HG03558 (cell line): ENCODE data around the gene MEST.
"Not testable (repeated sequence)": the region's sequence is repeated elsewhere in the genome, so short reads cannot be mapped to it uniquely, and the experiment has no call there.

Source experiments
- ATAC-seq: cut with Tn5 transposase; IDR thresholded peaks from one replicate; pipeline ENCODE4 v1.9.1; 2021; ENCODE audit warnings: moderate number of reproducible peaks; ENCODE audit not compliant: unreplicated experiment; ENCODE audit errors: extremely low read depth

The MEST gene, protein sequence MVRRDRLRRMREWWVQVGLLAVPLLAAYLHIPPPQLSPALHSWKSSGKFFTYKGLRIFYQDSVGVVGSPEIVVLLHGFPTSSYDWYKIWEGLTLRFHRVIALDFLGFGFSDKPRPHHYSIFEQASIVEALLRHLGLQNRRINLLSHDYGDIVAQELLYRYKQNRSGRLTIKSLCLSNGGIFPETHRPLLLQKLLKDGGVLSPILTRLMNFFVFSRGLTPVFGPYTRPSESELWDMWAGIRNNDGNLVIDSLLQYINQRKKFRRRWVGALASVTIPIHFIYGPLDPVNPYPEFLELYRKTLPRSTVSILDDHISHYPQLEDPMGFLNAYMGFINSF

DNA sequence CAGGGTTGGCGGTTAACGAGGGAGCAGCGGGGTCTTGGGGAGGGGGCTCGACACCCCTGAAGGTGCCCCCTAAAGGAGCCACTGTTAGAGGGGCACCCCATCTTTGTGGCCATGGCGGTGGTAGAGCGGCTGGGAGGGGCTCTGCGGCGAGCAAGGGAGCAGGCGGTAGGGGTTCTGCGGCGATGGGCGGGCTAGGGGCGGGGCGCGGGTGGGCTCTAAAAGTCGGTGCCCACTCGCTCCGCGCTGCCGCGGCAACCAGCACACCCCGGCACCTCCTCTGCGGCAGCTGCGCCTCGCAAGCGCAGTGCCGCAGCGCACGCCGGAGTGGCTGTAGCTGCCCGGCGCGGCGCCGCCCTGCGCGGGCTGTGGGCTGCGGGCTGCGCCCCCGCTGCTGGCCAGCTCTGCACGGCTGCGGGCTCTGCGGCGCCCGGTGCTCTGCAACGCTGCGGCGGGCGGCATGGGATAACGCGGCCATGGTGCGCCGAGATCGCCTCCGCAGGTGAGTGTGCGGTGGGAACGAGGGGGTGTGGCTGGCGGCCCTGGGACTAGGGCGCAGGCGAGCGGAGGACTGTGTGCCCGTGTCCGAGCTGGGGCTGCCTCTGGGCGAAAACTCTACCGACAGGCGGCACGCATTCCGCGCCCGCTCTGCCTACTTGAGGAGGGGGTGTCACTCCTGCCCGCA lies at the start of gene MEST:
TSS of gene MEST (plus strand) at position 245 of the 682 bp plus-strand sequence. CDS start at position 474, 229 bp downstream.
- ATAC-seq, result no peak

DNA sequence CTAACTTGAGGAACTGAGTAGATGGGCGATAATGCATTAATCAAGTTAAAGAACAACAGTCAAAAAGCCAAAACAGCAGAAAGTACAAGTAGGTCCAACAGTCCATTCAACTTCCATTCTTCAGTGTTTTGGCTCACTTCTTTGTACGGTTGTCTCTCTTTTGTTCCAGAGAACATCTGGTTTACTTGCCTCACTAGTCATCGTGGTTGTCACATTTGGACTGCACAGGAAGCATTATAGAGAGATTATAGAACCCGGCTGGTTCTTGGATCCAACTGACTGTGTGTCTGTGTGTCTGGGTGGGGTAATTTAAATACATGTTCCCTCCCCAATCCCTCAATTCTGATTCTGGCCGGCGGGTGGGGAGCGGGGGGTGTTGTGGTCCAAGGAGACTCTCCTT lies 49.3 kb upstream of the MEST start:
- no peak for ATAC-seq

DNA sequence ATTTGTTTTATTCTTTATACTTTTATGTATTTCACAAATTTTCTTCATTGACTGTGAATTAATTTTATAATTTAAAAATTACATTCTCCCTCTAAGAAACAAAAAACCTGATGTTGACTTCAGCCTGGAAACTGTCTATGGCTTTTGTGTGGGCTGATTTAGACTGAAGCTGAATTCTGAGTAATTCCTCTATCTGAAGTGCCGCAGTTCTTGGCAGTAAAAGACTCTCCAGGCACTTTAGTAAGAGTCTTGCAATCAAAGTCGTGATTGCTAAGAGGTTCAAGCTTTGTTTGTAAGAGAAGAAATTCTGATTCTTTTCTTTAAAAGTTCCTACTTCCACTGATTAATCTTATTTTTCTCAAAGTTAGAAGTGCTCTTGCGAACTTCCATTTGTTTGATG lies 47.7 kb upstream of the MEST start:
- ATAC-seq, result no peak

DNA sequence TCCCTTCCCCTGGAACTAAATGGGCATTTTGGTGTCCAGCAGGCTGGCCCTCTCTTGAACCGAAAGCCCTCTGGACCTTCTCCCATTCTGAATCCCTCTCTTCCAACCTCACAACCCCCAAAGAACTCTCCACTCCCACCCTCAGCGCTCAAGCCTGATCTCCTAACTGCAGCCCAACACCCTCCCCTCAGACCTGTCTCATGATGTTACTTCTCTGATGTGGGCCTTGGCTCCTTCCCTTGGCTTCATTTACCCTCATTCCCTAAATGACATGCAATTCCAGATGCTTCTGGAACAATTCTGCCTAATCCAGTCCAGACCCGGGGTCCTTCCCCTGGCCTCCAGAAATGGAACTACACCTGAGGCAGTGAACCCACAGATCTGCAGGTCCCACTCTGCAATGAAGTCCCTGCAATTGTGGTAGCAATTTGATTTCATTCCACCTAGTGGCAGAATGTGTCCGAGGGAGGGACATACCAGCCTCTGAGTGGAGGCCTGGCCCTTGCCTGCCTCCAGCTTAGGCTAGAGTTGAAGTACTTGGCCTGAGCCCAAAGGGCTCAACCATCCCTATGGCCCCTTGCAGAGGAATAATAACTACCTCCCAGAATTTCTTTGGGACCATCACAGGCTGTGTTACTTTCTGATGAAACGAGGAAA lies 47.0 kb upstream of the MEST start:
- ATAC-seq, result no peak

DNA sequence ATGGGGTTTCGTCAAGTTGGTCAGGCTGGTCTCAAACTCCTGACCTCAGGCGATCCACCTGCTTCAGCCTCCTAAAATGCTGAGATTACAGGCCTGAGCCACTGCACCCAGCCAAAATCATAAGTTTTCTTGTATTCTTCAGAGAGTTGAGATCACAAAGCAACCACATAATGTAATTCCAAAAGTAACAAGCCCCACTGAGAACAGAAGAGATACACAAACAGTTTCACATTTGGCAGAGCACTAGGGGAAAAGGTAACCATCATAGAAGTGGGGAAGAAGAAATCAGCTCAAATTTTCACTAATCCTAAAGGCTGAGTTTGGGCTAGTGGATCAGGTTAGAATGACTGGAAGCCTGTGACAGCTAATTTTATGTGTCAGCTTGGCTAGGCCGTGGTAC lies 45.6 kb upstream of the MEST start:
- no peak for ATAC-seq

DNA sequence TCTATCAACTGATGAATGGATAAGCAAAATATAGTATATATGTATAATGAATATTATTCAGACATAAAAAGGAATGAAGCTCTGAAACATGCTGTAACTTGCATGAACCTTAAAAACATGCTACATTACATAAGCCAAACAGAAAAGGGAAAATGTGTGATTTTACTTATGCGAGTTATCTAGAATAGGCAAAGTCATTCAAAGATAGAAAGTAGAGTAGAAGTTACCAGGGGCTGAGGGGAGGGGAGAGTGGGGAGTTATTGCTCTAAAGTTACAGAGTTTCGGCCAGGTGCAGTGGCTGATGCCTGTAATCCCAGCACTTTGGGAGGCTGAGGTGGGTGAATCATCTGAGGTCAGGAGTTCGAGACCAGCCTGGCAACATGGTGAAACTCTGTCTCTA lies 40.5 kb upstream of the MEST start:
- ATAC-seq, result not testable (repeated sequence)

DNA sequence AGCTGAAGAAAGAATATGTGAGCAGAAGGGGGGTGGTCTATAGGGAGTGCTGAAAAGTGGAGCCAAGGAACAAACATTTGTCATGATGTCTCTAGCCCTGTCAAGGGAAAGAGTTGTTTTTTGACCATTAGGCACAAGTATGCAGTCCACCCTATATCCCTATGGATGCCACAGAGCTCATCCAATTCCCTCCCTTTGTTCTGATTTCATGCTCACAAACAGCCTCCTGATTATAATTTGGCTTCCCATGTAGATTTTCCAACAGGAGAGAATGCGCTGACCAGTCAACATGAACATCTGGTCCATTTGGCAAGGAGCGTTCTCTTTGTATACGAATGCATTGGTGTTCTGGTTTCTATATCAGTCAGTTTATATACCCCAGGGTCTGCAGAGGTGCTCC lies 38.9 kb upstream of the MEST start:
- ATAC-seq, result no peak

DNA sequence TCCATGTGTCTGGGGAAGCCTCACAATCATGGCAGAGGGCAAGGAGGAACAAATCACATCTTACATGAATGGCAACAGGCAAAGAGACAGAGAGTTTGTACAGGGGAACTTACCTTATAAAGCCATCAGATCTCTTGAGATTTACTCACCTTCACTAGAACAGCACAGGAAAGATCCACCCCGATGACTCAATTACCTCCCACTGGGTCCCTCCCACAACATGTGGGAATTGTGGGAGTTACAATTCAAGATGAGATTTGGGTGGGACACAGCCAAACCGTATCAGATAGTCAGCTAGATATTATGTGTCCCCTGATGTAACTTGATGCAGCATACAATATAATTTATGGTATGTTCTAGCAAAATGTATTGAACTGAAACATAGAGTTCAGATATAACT lies 36.9 kb upstream of the MEST start:
- ATAC-seq, result no peak

DNA sequence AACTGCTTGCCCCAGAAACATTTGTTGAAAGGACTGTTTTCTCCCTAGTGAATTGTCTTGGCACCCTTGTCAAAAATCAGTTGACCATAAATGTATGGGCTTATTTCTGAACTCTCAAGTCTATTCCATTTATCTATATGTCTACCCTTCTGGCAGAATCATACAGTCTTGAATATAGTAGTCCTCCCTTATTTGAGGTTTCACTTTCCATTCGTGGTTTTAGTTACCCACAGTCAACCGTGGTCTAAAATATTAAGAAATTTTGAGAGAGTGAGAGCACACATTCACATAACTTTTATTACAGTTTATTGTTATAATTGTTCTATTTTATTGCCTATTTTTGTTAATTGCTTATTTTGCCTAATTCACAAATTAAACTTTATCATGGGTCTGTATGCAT lies 33.6 kb upstream of the MEST start:
- peak; percentile 49 for ATAC-seq

DNA sequence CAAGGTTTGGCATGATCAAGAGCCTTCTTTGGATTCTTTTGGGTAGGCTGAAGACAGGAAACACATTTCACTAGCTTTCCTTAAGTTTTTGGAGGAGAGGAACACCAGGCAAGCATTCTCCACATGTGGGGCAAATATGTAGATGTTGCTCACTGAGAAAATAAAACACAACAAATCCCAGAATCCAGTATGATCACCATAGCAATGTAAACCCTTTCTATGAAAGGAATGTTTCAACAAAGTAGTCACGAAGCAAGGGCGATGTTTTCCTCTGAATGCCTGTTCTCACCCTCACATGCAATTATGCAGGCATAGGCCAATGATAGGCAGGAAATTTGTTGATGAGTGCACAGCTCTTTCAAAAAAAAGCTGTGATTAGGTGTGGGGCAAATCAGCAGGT lies 30.6 kb upstream of the MEST start:
- ATAC-seq, result no peak

DNA sequence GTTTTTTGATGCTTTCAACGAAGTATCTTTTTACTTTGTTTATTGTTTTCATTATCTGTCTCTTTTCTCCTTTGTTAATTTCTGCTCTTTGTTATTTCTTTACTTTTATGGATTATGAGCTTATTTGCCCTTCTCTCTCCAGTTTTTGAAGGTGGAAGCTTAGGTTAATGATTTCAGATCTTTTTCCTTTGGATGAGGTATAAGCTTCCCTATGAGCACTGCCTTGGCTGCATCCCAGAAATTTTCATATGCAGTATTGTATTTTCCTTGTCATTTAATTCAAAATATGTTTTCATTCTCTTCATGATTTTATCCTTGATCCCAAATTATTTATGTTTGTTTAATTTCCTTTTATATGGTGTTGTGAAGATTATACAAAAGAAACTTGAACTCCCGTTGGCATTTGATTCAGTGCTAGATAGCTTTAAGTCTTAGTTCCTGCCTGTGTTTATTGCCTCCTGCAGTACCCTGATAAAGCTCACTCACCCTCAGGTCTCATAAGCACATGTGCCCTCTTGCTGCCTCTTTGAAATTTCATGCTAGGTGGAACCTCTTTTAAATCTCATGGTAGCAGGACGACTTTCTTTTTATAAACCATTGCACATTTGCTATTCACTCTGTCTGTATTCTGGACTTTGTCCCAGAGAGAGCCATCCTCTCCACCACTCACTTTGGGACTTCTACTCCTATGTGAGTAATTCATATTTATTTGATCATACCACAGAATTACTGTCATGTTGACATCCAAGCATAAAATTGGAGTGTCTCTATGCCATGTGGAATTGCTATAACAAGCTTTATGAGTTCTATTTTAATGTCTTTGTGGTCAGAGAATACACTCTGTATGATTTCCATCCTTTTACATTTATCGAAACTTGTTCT lies 28.1 kb upstream of the MEST start:
- ATAC-seq, result no peak

DNA sequence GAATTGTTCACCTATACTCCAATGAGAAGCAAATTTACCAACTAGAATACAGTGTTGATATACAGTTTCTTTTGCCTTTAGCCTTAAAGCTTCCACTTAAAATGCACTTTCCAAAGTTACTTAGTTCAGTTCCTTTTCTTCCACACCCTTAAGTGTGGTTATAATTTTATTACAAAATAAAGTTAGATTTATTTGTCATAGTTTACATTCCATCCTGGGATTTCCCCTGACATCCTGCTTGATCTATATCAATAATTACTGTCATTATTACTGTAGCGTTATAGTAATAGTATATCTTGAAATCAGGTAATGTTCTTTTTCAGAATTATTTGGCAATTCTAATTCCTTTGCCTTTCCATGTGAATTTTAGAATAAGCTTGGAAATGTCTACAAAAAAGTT lies 23.3 kb upstream of the MEST start:
- no peak for ATAC-seq

DNA sequence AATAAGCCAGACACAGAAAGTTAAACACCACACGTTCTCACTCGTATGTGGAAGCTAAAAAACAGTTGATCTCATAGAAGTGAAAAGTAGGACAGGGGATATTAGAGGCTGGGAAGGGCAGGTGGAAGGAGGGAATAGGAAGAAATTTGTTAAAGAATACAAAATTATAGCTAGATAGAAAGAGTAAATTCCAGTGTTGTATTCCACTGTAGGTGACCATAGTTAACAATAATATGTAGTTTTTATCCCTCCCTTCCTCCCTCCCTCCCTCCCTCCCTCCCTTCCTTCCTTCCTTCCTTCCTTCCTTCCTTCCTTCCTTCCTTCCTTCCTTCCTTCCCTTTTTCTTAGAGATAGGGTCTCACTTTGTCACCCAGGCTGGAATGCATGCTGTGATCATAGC lies 19.9 kb upstream of the MEST start:
- ATAC-seq, result no peak

DNA sequence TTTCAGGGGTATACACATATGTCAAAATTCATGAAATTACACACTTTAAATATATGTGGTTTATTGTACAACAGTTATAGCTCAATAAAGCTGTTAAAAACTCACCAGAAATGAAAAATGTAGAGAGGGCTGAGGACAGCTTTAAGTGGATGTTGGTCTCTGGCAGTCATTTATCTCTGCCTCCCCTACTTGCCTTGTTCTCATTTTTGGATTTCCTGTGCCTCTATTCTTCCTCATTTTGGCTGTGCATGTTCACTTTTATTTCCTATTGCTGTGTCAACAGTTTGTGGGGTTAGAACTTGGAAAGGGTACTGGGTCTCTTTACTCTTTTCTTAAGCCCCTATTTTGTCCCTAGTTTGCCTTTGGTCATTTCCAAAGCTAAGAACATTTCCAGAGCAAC lies 18.6 kb upstream of the MEST start:
- ATAC-seq, result no peak

DNA sequence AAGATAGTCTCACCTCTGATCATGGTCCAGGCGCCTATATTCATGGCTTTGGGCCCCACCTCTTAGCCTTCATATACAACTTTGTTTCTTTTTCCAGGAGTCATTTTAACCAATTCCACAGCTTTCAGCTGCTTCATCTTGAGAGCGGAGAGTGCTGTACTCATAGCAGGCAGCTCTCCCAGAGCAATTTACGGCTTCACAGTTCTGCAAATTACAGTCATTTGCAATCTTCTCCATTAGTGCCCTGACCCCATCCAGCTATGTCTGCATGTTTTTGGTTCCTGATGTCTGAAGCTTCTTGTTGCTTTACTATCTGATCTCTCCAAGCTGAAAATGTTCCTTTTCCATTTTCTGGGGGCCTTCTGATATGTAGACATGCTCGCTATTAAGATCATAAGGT lies 18.0 kb upstream of the MEST start:
- ATAC-seq, result no peak

DNA sequence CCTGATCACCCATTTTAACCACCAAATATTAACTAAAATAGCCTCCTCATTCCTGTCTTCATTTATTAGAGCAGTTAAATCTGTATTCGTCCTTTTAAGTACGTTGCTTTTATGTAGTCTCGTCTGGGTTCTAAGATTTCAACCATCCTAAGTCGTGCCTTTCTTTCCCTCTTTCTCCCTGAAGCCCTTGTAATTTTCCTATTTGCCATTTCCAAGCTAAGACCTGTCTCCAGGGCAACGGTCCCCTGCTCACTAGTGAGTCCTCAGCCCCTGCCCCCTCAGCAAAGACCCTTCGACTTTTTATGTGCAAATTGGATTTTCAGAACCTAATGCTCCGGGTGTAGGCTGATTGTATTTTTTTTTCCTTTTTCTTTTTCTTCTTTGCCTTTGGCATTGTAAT lies 16.1 kb upstream of the MEST start:
- no peak for ATAC-seq

DNA sequence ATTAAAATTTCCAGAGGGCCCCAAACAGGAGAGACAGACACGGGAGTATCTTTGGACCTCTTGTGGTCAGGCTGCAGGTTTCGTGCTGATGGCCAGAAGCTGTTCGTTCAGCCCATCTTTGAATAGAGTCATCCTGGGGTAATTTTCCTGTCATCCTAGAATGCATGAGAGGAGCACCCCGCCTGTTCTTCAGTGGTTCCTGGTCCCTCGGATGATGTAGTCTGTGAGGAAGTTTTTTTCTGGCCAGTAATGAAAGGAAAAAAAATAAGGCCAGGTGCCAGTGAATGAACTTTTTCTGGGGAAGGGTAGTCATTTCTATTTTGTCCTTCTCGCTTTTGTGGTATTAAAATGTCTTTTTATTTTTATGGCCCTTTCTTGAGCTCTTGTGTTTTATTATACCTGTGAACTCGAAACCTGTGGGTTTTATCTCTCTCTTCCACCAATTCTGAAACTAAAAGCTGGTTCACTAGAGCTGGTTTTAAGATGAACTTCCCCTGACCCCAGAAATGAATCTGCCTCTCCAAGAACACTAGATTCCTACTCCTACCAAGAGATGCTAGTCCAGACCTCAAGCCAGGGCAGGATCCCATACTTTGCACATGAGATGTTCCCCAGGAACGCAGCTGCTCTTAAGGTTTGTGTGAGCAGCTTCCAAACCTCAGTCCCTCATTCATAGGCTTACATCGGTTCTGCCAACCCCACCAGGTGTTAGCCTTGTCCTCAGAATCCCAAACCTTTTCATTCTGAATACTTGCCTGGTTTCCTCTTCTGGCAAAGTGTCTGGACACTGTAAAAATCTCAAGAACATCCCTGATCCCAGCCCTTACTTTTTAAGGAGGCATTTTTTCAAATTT lies 15.4 kb upstream of the MEST start:
- peak; percentile 50 for ATAC-seq

DNA sequence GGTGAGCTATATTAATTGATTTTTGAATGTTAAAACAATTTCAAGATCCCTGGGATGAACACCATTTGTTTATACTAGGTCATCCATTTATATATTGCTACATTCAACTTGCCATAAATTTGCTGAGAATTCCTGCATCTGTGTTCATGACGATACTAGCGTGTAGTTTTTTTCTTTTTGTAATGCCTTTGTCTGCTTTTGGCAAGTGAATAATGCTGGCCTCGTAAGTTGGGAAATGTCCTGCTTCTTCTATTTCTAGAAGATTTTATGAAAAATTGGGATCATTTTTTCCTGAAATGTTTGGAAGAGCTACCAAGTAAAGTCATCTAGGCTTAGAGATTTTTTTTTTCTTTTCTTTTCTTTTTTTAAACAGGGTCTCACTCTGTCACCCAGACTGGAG lies 12.9 kb upstream of the MEST start:
- no peak for ATAC-seq

DNA sequence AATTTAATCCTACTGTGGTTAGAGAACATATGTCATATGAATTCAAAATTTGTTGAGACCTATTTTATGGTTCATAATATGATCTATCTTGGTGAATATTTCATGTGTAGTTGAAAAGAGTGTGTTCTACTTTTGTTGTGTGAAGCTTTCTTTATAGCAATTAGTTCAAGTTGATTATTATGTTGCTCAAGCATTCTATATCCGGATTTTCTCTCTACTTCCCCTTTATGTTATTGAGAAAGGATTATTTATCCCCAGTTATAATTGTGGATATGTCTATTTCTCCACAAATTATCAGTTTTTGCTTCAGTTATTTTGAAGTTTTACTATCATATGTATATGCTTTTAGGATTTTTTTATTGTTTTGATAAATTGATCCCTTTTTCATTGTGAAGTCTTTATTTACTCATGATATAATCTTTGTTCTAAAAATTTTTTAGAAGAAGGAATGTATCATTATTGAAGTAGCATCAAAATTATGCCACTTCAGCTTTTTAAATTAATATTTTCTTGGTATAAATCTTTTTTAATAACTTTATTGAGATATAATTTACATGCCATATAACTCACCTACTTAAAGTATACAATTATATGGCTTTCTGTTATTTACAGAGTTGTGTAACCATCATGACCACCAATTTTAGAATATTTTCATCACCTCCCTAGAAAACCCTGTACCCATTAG lies 12.0 kb upstream of the MEST start:
- no peak for ATAC-seq
